Endodermal cell (in vitro differentiated cells): ENCODE measurements around the gene CLEC6A. TPM values are rescaled to one million over a fixed set of nuclear protein-coding genes. Genes with fewer than 3 reads are reported as not detected.
"Not testable (repeated sequence)": the region's sequence is repeated elsewhere in the genome, so short reads cannot be mapped to it uniquely, and the experiment has no call there.

Experiments used
- DNase-seq: peaks from one replicate; pipeline ENCODE4 v3.0.0-alpha.2; 2017
- H3K27ac ChIP-seq: 2 replicates; pipeline ENCODE4 v1.5.1; 2013; ENCODE audit warnings: mild to moderate bottlenecking, low read depth, low read length, moderate library complexity
- H3K27me3 ChIP-seq: 2 replicates; pipeline ENCODE4 v1.6.1; 2013; ENCODE audit warnings: mild to moderate bottlenecking, low read length, moderate library complexity; ENCODE audit not compliant: insufficient read depth, control insufficient read depth, poor library complexity, severe bottlenecking
- H3K36me3 ChIP-seq: 2 replicates; pipeline ENCODE4 v1.7.0; 2013; ENCODE audit warnings: mild to moderate bottlenecking, low read length, moderate library complexity; ENCODE audit not compliant: control insufficient read depth, insufficient read depth
- H3K4me1 ChIP-seq: one replicate; pipeline ENCODE4 v1.7.0; 2013; ENCODE audit warnings: low read length; ENCODE audit not compliant: control insufficient read depth, insufficient read depth
- H3K4me3 ChIP-seq: 2 replicates; pipeline ENCODE4 v1.5.1; 2013; ENCODE audit warnings: mild to moderate bottlenecking, low read length, moderate library complexity
- H3K9ac ChIP-seq: 2 replicates; pipeline ENCODE4 v1.6.1; 2013; ENCODE audit warnings: mild to moderate bottlenecking, low read length, moderate library complexity; ENCODE audit not compliant: poor library complexity, severe bottlenecking; ENCODE audit errors: extremely low read depth
- H3K9me3 ChIP-seq: 2 replicates; pipeline ENCODE4 v1.6.1; 2013; ENCODE audit warnings: mild to moderate bottlenecking, low read length, moderate library complexity; ENCODE audit not compliant: control insufficient read depth
- H3K27ac Mint-ChIP-seq: 2 replicates; pipeline ENCODE4 v1.8.0; 2020; ENCODE audit warnings: mixed read lengths
- H3K27me3 Mint-ChIP-seq: 2 replicates; pipeline ENCODE4 v1.8.0; 2021; ENCODE audit warnings: mild to moderate bottlenecking, mixed read lengths; ENCODE audit not compliant: insufficient read depth
- H3K36me3 Mint-ChIP-seq: 2 replicates; pipeline ENCODE4 v1.8.0; 2020; ENCODE audit warnings: low read depth, mixed read lengths
- H3K4me1 Mint-ChIP-seq: 2 replicates; pipeline ENCODE4 v1.8.0; 2020; ENCODE audit warnings: mixed read lengths
- H3K4me3 Mint-ChIP-seq: 2 replicates; pipeline ENCODE4 v1.8.0; 2020; ENCODE audit warnings: mild to moderate bottlenecking, moderate library complexity, mixed read lengths
- H3K9me3 Mint-ChIP-seq: 2 replicates; pipeline ENCODE4 v1.8.0; 2020; ENCODE audit warnings: mild to moderate bottlenecking, mixed read lengths
- WGBS, 2 experiments: methylation state at CpG; one replicate each; pipeline versions ENCODE4 v1.1.5 to v1.1.7; 2013; ENCODE audit warnings: missing lambda C conversion rate in 2 of 2, mixed read lengths in 1 of 2; ENCODE audit not compliant: insufficient coverage in 1 of 2, insufficient read length in 1 of 2; 5-methylcytosine and 5-hydroxymethylcytosine counted together
- total RNA-seq, 2 donors: library from RNA; stranded (reverse); fragmentation: NEBNext Ultra II Directional in 1 of 2; extraction: Animal tissue kit (Norgen Biotek cat#: 25700) in 1 of 2; gene quantifications; 2 replicates in 1 of 2; 3 replicates in 1 of 2; pipeline ENCODE4 v1.2.1, GENCODE V29; 2021
- TF ChIP-seq, protein P1 (sequence below): fragments of 200-600 bp; sonication (generic); conservative IDR thresholded peaks from 2 replicates; pipeline ENCODE4 v1.5.0; 2021; ENCODE audit warnings: antibody characterized with exemption, mild to moderate bottlenecking

CLEC6A gene
- total RNA-seq, 2 donors from 2014 or later, result 0.20 TPM; not detected in 1

GRCh38 chr12:8493084-8493483 is 37.3 kb downstream of the CLEC6A start:
- no peaks in the 10 kb centered on the region for H3K4me1 Mint-ChIP-seq
- TF ChIP-seq, protein P1, sequence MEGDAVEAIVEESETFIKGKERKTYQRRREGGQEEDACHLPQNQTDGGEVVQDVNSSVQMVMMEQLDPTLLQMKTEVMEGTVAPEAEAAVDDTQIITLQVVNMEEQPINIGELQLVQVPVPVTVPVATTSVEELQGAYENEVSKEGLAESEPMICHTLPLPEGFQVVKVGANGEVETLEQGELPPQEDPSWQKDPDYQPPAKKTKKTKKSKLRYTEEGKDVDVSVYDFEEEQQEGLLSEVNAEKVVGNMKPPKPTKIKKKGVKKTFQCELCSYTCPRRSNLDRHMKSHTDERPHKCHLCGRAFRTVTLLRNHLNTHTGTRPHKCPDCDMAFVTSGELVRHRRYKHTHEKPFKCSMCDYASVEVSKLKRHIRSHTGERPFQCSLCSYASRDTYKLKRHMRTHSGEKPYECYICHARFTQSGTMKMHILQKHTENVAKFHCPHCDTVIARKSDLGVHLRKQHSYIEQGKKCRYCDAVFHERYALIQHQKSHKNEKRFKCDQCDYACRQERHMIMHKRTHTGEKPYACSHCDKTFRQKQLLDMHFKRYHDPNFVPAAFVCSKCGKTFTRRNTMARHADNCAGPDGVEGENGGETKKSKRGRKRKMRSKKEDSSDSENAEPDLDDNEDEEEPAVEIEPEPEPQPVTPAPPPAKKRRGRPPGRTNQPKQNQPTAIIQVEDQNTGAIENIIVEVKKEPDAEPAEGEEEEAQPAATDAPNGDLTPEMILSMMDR, result no peak
- H3K36me3 ChIP-seq, result no peaks in the 10 kb centered on the region
- H3K27ac ChIP-seq, result no peak overlapping the region
- H3K4me3 ChIP-seq, result no peak overlapping the region
- H3K9me3 ChIP-seq, result no peaks in the 10 kb centered on the region
- H3K9me3 Mint-ChIP-seq, result peaks cover 5% of the 10 kb centered on the region
- 100% methylated on average over 1 of the region's 2 CpGs; no CpG with 5 or more reads in 1 of the 2 experiments for WGBS, 2 experiments
- H3K4me3 Mint-ChIP-seq, result no peak overlapping the region
- H3K27me3 Mint-ChIP-seq, result no peaks in the 10 kb centered on the region
- DNase-seq, result no peak
- H3K27ac Mint-ChIP-seq, result no peak overlapping the region
- H3K4me1 ChIP-seq, result no peaks in the 10 kb centered on the region
- H3K36me3 Mint-ChIP-seq, result no peaks in the 10 kb centered on the region
- no peak overlapping the region for H3K9ac ChIP-seq
- H3K27me3 ChIP-seq, result no peaks in the 10 kb centered on the region

GRCh38 chr12:8495671-8496070 is 39.9 kb downstream of the CLEC6A start:
- 89 to 94% methylated on average over 3 to 4 of the region's 4 CpGs for WGBS, 2 experiments

DNA sequence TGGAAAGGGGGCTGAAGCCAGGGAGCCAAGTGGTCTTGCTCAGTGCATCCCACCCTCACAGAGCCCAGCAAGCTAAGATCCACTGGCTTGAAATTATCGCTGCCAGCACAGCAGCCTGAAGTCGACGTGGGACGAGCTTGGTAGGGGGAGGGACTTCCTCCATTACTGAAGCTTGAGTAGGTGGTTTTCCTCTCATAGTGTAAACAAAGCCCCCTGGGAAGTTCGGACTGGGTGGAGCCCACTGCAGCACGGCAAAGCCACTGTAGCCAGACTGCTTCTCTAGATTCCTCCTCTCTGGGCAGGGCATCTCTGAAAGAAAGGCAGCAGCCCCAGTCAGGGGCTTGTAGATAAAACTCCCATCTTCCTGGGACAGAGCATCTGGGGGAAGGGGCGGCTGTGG is 40.3 kb downstream of the CLEC6A start:
- not testable (repeated sequence) for H3K27ac Mint-ChIP-seq, H3K4me1 Mint-ChIP-seq, H3K27me3 Mint-ChIP-seq, H3K4me3 ChIP-seq, H3K36me3 Mint-ChIP-seq, H3K27ac ChIP-seq, H3K4me1 ChIP-seq, H3K27me3 ChIP-seq, H3K9me3 ChIP-seq, H3K9me3 Mint-ChIP-seq, H3K9ac ChIP-seq, H3K36me3 ChIP-seq, H3K4me3 Mint-ChIP-seq
- DNase-seq, result peak; percentile 52
- WGBS, 2 experiments, result 84% methylated on average over 7 of the region's 7 CpGs; no CpG with 5 or more reads in 1 of the 2 experiments

More at GRCh38 chr12:8495671-8496070, 39.9 kb downstream of the CLEC6A start:
- H3K9ac ChIP-seq, H3K27ac ChIP-seq, H3K4me1 ChIP-seq, DNase-seq, H3K27me3 Mint-ChIP-seq, H3K4me3 Mint-ChIP-seq, H3K36me3 Mint-ChIP-seq, H3K27ac Mint-ChIP-seq, H3K4me1 Mint-ChIP-seq, H3K9me3 ChIP-seq, H3K4me3 ChIP-seq, H3K9me3 Mint-ChIP-seq, H3K36me3 ChIP-seq, H3K27me3 ChIP-seq: not testable (repeated sequence)

DNA sequence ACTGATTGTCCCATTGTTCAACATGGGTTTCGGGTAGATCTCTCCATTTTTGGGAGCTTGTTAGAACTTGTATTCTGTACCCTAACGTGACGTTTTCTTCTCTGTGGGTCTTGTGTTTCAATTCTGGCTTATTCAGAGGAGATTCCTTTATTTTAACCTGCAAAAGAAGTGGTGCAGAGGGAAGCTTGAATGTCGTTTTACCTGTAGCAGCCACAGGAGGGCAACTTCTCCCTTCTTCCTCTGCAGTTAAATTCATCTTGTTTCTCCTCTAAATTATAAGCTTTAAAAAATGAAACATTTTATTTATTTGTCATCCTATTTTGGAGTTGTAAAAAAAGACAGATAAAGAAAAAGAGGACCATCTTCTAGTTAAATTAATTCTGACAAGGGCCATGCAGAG is 43.9 kb downstream of the CLEC6A start:
- H3K4me1 Mint-ChIP-seq, result peaks cover 4% of the 10 kb centered on the region
- no peaks in the 10 kb centered on the region for H3K36me3 ChIP-seq
- H3K9me3 ChIP-seq, result no peaks in the 10 kb centered on the region
- H3K27ac ChIP-seq, result no peak overlapping the region
- no peaks in the 10 kb centered on the region for H3K4me1 ChIP-seq
- peaks cover 5% of the 10 kb centered on the region for H3K9me3 Mint-ChIP-seq
- H3K36me3 Mint-ChIP-seq, result no peaks in the 10 kb centered on the region
- no peaks in the 10 kb centered on the region for H3K27me3 Mint-ChIP-seq
- peak; percentile 53 for DNase-seq
- 48 to 68% methylated on average over 3 to 4 of the region's 4 CpGs for WGBS, 2 experiments
- H3K4me3 Mint-ChIP-seq, result no peak overlapping the region
- TF ChIP-seq, protein P1, result peak; percentile 95
- H3K27me3 ChIP-seq, result no peaks in the 10 kb centered on the region
- H3K27ac Mint-ChIP-seq, result no peak overlapping the region
- H3K4me3 ChIP-seq, result no peak overlapping the region
- H3K9ac ChIP-seq, result no peak overlapping the region
